ENCODE data around the gene MUS81.

Gene MUS81

DNA sequence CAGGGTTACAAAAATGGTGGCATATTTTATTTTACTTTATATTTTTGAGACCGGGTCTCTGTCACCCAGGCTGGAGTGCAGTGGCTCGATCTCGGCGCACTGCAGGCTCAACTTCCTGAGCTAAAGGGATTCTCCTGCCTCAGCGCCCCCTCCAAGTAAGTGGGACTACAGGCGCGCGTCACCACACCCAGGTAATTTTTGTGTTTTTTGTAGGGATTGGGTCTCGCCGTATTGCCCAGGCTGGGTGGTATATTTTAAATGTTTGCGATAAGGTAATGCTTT lies 40.6 kb downstream of the MUS81 start:
- Mint-ChIP-seq H3K27ac (no peak overlapping the region), H3K9me3 (no peaks in the 10 kb centered on the region)
- no peak for TF ChIP-seq CTCF (IDR thresholded peaks at IDR 0.05; ENCODE audit: unreplicated experiment in 3 of 3)

GRCh38 chr11:65903068-65903481 lies 42.8 kb downstream of the MUS81 start:
- H3K4me1 Mint-ChIP-seq = peaks cover 8% of the 10 kb centered on the region
- H3K36me3 Mint-ChIP-seq (ENCODE audit: low read depth) = no peaks in the 10 kb centered on the region
- H3K4me3 Mint-ChIP-seq = no peak overlapping the region
- H3K9me3 Mint-ChIP-seq = no peaks in the 10 kb centered on the region
- no peak overlapping the region for H3K27ac Mint-ChIP-seq
- no peak for TF ChIP-seq CTCF (IDR thresholded peaks at IDR 0.05; ENCODE audit: unreplicated experiment in 3 of 3)
- H3K27me3 Mint-ChIP-seq (ENCODE audit: low read depth) = peaks cover 85% of the 10 kb centered on the region

More for the DNA sequence above, 40.6 kb downstream of the MUS81 start:
- Mint-ChIP-seq H3K36me3 (ENCODE audit: low read depth) (no peaks in the 10 kb centered on the region), H3K4me3 (peak overlapping the region; percentile 71 to 75 (median 74)), H3K27me3 (ENCODE audit: low read depth) (peaks cover 91% of the 10 kb centered on the region), H3K4me1 (peaks cover 8% of the 10 kb centered on the region)

DNA sequence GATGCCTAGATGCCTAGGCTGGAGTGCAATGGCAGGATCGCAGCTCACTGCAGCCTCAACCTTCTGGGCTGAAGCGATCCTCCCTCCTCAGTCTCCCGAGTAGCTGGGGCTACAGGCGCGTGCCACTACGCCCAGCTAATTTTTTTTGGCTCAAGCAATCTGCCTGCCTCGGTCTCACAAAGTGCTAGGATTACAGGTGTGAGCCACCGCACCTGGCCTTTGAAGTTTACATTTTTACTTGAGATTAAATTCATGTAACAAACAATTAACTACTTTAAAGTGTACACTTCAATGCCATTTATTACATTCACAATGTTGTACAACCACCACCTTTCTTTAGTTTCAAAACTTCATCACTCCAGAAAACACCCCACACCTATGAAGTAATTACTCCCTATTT lies 43.5 kb downstream of the MUS81 start:
- peaks cover 85% of the 10 kb centered on the region for H3K27me3 Mint-ChIP-seq (ENCODE audit: low read depth)
- no peaks in the 10 kb centered on the region for H3K9me3 Mint-ChIP-seq
- H3K4me1 Mint-ChIP-seq = peaks cover 6% of the 10 kb centered on the region
- H3K36me3 Mint-ChIP-seq (ENCODE audit: low read depth) = no peaks in the 10 kb centered on the region
- H3K4me3 Mint-ChIP-seq = no peak overlapping the region
- no peak overlapping the region for H3K27ac Mint-ChIP-seq
- TF ChIP-seq CTCF (IDR thresholded peaks at IDR 0.05; ENCODE audit: unreplicated experiment in 3 of 3) = no peak

GRCh38 chr11:65906602-65907001 lies 46.4 kb downstream of the MUS81 start:
- Mint-ChIP-seq H3K36me3 (ENCODE audit: low read depth) (no peaks in the 10 kb centered on the region), H3K27ac (no peak overlapping the region), H3K9me3 (no peaks in the 10 kb centered on the region), H3K27me3 (ENCODE audit: low read depth) (peaks cover 74% of the 10 kb centered on the region), H3K4me1 (peaks cover 2% of the 10 kb centered on the region), H3K4me3 (no peak overlapping the region)
- TF ChIP-seq CTCF (IDR thresholded peaks at IDR 0.05; ENCODE audit: unreplicated experiment in 3 of 3) = no peak

DNA sequence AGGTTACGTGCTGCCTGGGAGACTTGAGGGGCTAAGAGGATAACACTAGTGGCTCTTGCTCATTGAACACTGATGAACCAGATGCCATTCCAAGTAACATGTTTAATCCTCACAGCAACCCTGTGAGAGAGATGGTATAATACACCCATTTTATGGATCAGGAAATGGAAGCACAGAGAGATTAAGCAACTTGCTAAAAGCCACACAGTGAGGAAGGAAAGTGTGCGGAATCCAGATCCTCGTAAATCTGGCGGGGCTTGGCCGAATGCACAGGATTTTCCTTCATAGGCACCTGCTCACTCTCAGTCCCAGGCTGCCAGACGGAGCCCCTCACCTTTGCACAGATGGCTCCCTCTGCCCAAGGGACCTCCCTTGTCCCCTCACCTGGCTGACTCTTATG lies 47.6 kb downstream of the MUS81 start:
- H3K36me3 Mint-ChIP-seq (ENCODE audit: low read depth) = no peaks in the 10 kb centered on the region
- TF ChIP-seq CTCF (IDR thresholded peaks at IDR 0.05; ENCODE audit: unreplicated experiment in 3 of 3) = no peak
- H3K9me3 Mint-ChIP-seq = no peaks in the 10 kb centered on the region
- no peak overlapping the region for H3K27ac Mint-ChIP-seq
- peaks cover 11% of the 10 kb centered on the region for H3K4me1 Mint-ChIP-seq
- H3K27me3 Mint-ChIP-seq (ENCODE audit: low read depth) = peaks cover 61% of the 10 kb centered on the region
- no peak overlapping the region for H3K4me3 Mint-ChIP-seq

DNA sequence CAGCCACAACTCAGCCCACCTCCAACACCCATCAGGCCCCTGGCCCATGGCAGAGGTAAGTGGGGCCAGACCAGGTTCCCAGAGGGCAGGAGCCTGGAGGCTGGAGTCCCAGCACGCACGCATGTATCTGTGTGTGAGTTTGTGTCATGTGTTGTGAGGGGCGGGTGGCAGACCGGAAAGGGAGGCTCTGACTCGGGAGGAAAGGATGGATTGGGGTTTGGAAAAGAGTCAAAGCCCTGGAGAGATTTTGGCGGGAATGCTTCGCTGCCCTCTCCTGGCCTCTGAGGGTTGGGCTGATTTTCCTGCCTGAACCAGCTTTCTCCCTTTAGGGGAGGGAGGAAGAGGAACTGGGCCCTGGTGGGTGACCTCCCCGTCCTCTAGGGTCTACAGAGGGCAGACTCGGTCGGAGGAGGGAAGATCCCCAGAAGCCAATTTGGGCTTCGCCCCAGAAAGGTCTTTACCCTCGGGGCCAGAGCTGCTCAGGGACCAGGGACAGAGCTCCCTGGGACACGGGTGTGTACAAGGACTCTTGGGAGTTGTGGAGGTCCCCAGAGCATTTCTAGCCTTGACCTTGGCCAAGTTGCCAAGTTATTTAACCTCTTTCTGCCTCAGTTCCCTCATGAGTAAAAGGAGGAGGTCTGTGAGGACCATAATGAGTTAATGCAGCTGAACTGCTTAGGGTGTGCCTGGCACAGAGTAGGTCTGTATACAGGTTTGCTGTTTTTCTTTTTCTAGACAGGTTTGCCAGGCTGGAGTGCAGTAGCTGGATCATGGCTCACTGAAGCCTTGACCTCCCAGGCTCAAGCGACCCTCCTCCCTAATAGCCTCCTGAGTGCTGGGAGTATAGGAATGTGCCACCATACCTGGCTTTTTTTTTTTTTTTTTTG lies 51.7 kb downstream of the MUS81 start:
- Mint-ChIP-seq H3K4me3 (peak overlapping the region; percentile 14 to 47 (median 28)), H3K36me3 (ENCODE audit: low read depth) (peaks cover 2% of the 10 kb centered on the region), H3K4me1 (peaks cover 33% of the 10 kb centered on the region), H3K27ac (peak overlapping the region in 2 of 3 experiments; percentile 76), H3K9me3 (no peaks in the 10 kb centered on the region), H3K27me3 (ENCODE audit: low read depth) (peaks cover 30% of the 10 kb centered on the region)
- peak in 2 of 3 experiments; percentile 11 to 18 for TF ChIP-seq CTCF (IDR thresholded peaks at IDR 0.05; ENCODE audit: unreplicated experiment in 3 of 3)

Data from nephron (organoid).